ES-I3 (cell line): Measurements from ENCODE around the gene ACRV1.

Source experiments
- H3K36me3 ChIP-seq: 2 replicates; pipeline ENCODE4 v1.6.1; 2013; ENCODE audit warnings: mild to moderate bottlenecking, low read length, control low read depth, moderate library complexity; ENCODE audit not compliant: insufficient read depth
- H3K4me1 ChIP-seq: 2 replicates; pipeline ENCODE4 v1.6.1; 2013; ENCODE audit warnings: mild to moderate bottlenecking, control low read depth, low read length; ENCODE audit not compliant: insufficient read depth
- H3K9ac ChIP-seq: 2 replicates; pipeline ENCODE4 v1.6.1; 2013; ENCODE audit warnings: low read depth, mild to moderate bottlenecking, low read length, moderate library complexity
- H3K9me3 ChIP-seq: 2 replicates; pipeline ENCODE4 v1.6.1; 2013; ENCODE audit warnings: mild to moderate bottlenecking, low read length, moderate library complexity; ENCODE audit not compliant: control insufficient read depth, insufficient read depth

ACRV1 gene

GRCh38 chr11:125625630-125626287, 54.9 kb downstream of the ACRV1 start:
- Histone ChIP-seq H3K36me3 (peaks cover 7% of the 10 kb centered on the region), H3K9ac (peak overlapping the region; percentile 91), H3K9me3 (no peaks in the 10 kb centered on the region), H3K4me1 (peaks cover 7% of the 10 kb centered on the region)

GRCh38 chr11:125625225-125625629, 55.4 kb downstream of the ACRV1 start:
- Histone ChIP-seq H3K9ac (peak overlapping the region; percentile 91), H3K36me3 (peaks cover 7% of the 10 kb centered on the region), H3K9me3 (no peaks in the 10 kb centered on the region), H3K4me1 (peaks cover 7% of the 10 kb centered on the region)

DNA sequence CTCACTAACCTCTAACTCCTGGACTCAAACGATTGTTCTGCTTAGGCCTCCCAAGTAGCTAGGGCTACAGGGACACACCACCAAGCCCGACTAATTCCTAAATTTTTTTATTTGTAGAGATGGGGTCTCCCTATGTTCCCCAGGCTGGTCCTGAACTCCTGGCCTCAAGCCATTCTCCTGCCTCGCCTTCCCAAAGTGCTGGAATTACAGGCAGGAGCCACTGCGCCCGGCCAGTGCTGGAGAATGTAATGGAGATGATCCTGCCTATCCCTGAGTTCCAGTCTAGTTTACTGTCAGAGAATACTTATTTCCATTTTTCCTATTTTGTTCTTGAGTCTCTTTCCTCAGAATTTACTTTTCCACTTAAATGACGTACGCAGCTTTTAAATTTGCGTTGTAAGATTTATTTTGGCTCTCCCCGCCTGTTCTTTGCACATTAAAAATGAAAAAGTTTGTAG, 55.9 kb downstream of the ACRV1 start, which contains the start of gene CHEK1:
Gene CHEK1, plus strand, starts transcription at position 408 of the 458 bp plus-strand sequence. CDS start 1,606 bp downstream, outside the sequence.
- H3K36me3 ChIP-seq = peaks cover 9% of the 10 kb centered on the region

GRCh38 chr11:125623064-125623463, 57.6 kb downstream of the ACRV1 start:
- Histone ChIP-seq H3K4me1 (peaks cover 7% of the 10 kb centered on the region), H3K9me3 (no peaks in the 10 kb centered on the region), H3K36me3 (peaks cover 19% of the 10 kb centered on the region), H3K9ac (no peak overlapping the region)

More for the DNA sequence above, 55.9 kb downstream of the ACRV1 start, which contains the start of gene CHEK1:
- H3K9me3 ChIP-seq = no peaks in the 10 kb centered on the region
- H3K4me1 ChIP-seq = peaks cover 7% of the 10 kb centered on the region
- H3K9ac ChIP-seq = peak within 1 kb of the TSS; percentile 91

GRCh38 chr11:125621995-125622394, 58.7 kb downstream of the ACRV1 start:
- Histone ChIP-seq H3K36me3 (peaks cover 23% of the 10 kb centered on the region), H3K9ac (no peak overlapping the region), H3K9me3 (no peaks in the 10 kb centered on the region), H3K4me1 (peaks cover 2% of the 10 kb centered on the region; the same call in 1 of the 2 replicates)
